ENCODE data around the gene BAHCC1. TPM values are rescaled to one million over a fixed set of nuclear protein-coding genes. Genes with fewer than 3 reads are reported as not detected.

The BAHCC1 gene
- total and polyA plus RNA-seq, 11 donors, result 6.0 to 19.6 (median 8.9) TPM

- intact Hi-C loops (cut with DNase I), result no loop called here
- no peaks in the 10 kb centered on the region for H3K27me3 ChIP-seq
- ATAC-seq (no peak), DNase-seq (no peak)
- TF ChIP-seq CTCF (IDR thresholded peaks at IDR 0.05), result no peak
- TF ChIP-seq POLR2A (IDR thresholded peaks at IDR 0.05), result no peak
- H3K9me3 ChIP-seq, result no peaks in the 10 kb centered on the region
- H3K27ac ChIP-seq, result no peak overlapping the region
- H3K4me1 ChIP-seq, result peaks cover 0 to 10% (median 2%) of the 10 kb centered on the region in 12 donors
- peaks cover 0 to 44% (median 15%) of the 10 kb centered on the region in 9 donors for H3K36me3 ChIP-seq
- H3K4me3 ChIP-seq, result no peak overlapping the region
- WGBS, 4 donors, result 95 to 97% (median 96%) methylated on average over 29 to 33 of the region's 33 CpGs
Observed at GRCh38 chr17:81462506-81463125, 67.4 kb downstream of the BAHCC1 start.

- ATAC-seq, result no peak
- H3K36me3 ChIP-seq, result peaks cover 0 to 43% (median 15%) of the 10 kb centered on the region in 9 donors
- H3K9me3 ChIP-seq, result no peaks in the 10 kb centered on the region
- peaks cover 0 to 10% (median 2%) of the 10 kb centered on the region in 12 donors for H3K4me1 ChIP-seq
- H3K27me3 ChIP-seq, result no peaks in the 10 kb centered on the region
- 93 to 98% (median 97%) methylated on average over 17 to 32 of the region's 32 CpGs for WGBS, 4 donors
- no peak for TF ChIP-seq CTCF (IDR thresholded peaks at IDR 0.05)
- no peak for TF ChIP-seq POLR2A (IDR thresholded peaks at IDR 0.05)
- H3K4me3 ChIP-seq, result no peak overlapping the region
- DNase-seq, result no peak
- H3K27ac ChIP-seq, result no peak overlapping the region
- intact Hi-C loops (cut with DNase I), result no loop called here
Observed at GRCh38 chr17:81463506-81463905, 68.2 kb downstream of the BAHCC1 start.

GRCh38 chr17:81464586-81464985 is 69.3 kb downstream of the BAHCC1 start:
- no peak for DNase-seq
- H3K4me1 ChIP-seq, result peaks cover 0 to 8% (median 1%) of the 10 kb centered on the region in 12 donors
- no peaks in the 10 kb centered on the region for H3K9me3 ChIP-seq
- no peak for ATAC-seq
- intact Hi-C loops (cut with DNase I), result no loop called here
- H3K36me3 ChIP-seq, result peaks cover 0 to 35% (median 15%) of the 10 kb centered on the region in 9 donors
- TF ChIP-seq CTCF (IDR thresholded peaks at IDR 0.05) (no peak), POLR2A (IDR thresholded peaks at IDR 0.05) (no peak)
- H3K4me3 ChIP-seq, result no peak overlapping the region
- H3K27me3 ChIP-seq, result no peaks in the 10 kb centered on the region
- H3K27ac ChIP-seq, result no peak overlapping the region
- 81 to 86% (median 85%) methylated on average over 9 of the region's 9 CpGs for WGBS, 4 donors

GRCh38 chr17:81465910-81466309 is 70.7 kb downstream of the BAHCC1 start:
- H3K9me3 ChIP-seq, result no peaks in the 10 kb centered on the region
- no peak overlapping the region for H3K27ac ChIP-seq
- intact Hi-C loops (cut with DNase I), result no loop called here
- TF ChIP-seq CTCF (IDR thresholded peaks at IDR 0.05), result no peak
- TF ChIP-seq POLR2A (IDR thresholded peaks at IDR 0.05), result no peak
- DNase-seq (no peak), ATAC-seq (no peak)
- 91 to 95% (median 93%) methylated on average over 17 of the region's 17 CpGs for WGBS, 4 donors
- peaks cover 0 to 30% (median 15%) of the 10 kb centered on the region in 9 donors for H3K36me3 ChIP-seq
- no peaks in the 10 kb centered on the region for H3K27me3 ChIP-seq
- H3K4me1 ChIP-seq, result peaks cover 0 to 4% (median 0%) of the 10 kb centered on the region in 12 donors
- no peak overlapping the region for H3K4me3 ChIP-seq
